HFF-Myc (cell line): ENCODE measurements around the gene TAF10.
A peak's percentile ranks its signal among the peaks of the same experiment; 100 is the strongest.

Source experiments
- DNase-seq: peaks from one replicate; pipeline ENCODE4 v3.0.0-alpha.2; 2011; ENCODE audit warnings: low read depth; ENCODE audit errors: extremely low read depth
- H3K4me3 ChIP-seq: replicated peaks from 2 replicates; pipeline ENCODE4 v1.5.1; 2011; ENCODE audit warnings: low read depth, mild to moderate bottlenecking, control low read depth, low read length
- CTCF ChIP-seq: IDR thresholded peaks from 2 replicates; pipeline ENCODE4 v1.5.1; 2012; ENCODE audit warnings: mild to moderate bottlenecking, low read depth, low read length, control low read depth; ENCODE audit errors: missing control alignments

Gene TAF10

DNA sequence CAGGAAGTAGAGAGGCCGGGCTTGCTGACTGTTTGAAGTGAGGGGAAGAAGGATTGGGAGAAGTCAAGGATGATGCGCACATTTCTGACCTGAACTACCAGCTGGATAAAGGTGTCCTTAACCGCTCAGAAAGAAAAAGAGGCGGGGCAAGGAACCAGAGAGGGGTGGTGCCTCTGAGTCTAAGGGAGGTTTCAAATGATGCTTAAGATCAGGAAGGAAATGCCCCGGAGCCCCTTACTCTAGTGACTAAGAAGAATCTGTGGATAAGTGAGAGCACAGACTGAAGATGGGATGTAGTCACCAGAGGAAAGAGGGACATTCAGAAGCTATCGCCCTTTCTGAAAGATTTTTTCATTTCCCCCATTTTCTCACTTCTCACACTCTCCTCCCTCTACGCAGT lies 30.9 kb upstream of the TAF10 start:
- TF ChIP-seq CTCF = no peak
- no peak overlapping the region for H3K4me3 ChIP-seq
- DNase-seq = no peak

GRCh38 chr11:6640985-6641701 lies 29.1 kb upstream of the TAF10 start:
- no peak overlapping the region for H3K4me3 ChIP-seq
- TF ChIP-seq CTCF = no peak
- DNase-seq = no peak

- H3K4me3 ChIP-seq = no peak overlapping the region
- TF ChIP-seq CTCF = no peak
- DNase-seq = no peak
Measured at GRCh38 chr11:6640036-6640984, 28.3 kb upstream of the TAF10 start.

- no peak for DNase-seq
- no peak overlapping the region for H3K4me3 ChIP-seq
- TF ChIP-seq CTCF = peak; percentile 18
Measured at GRCh38 chr11:6638429-6638828, 26.4 kb upstream of the TAF10 start.

DNA sequence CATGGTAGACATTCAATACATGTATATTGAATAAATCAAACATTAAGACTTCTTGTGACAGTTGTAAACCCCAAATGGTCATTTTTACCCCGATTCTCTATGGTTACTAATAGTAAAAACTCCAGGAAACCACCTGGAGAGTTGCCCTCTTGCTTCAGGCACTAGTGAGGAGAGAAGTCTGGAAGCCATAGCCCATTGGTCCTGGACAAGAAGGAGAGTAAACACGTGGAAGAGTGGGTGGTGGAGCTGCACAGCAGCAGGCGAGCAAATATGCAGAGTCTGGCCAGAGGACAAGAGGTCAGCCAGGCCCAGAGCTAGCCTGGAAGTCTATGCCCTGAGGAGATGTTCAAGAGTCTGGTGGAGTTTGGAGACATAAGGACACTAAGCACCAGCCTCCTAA lies 25.9 kb upstream of the TAF10 start:
- peak; percentile 77 for DNase-seq
- no peak for TF ChIP-seq CTCF

GRCh38 chr11:6636480-6636879 lies 24.5 kb upstream of the TAF10 start:
- H3K4me3 ChIP-seq = no peak overlapping the region
- DNase-seq = no peak
- no peak for TF ChIP-seq CTCF

More for the DNA sequence above, 25.9 kb upstream of the TAF10 start:
- no peak overlapping the region for H3K4me3 ChIP-seq
